ENCODE data around the gene EVI5L. TPM values are rescaled to one million over a fixed set of nuclear protein-coding genes. Genes with fewer than 3 reads are reported as not detected.

The EVI5L gene
- total and polyA plus RNA-seq, 2 donors (not counting 3 experiments of a cell fraction or from before 2014, with no cell fraction given), result 11.9 to 13.5 TPM

DNA sequence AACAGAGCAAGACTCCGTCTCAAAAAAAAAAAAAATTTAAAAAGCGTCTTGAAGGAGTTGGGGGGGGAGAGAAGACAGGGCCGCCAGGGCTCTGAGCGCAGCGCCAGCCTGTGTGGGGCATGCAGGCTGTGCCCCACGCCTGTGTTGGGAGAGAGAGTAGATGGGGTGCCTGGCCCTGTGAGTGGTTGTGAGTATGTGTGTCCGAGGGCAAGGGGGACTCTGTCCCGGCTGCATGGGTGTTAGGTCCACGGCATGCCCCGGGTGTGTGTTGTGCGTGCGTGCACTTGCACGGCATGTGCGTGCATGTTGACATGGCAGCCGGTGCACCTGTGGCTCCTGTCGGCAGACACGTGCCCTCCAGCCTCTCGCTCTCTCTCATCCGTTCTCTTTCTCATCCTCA is 77.1 kb downstream of the EVI5L start:
- TF ChIP-seq POLR2A (IDR thresholded peaks at IDR 0.05; ENCODE audit: low read depth, low read length), result no peak
- TF ChIP-seq MYC (IDR thresholded peaks at IDR 0.05; ENCODE audit: low read depth, low read length), result no peak
- no peak for TF ChIP-seq POLR2AphosphoS5 (IDR thresholded peaks at IDR 0.05; ENCODE audit: insufficient read depth, low read depth, low read length)
- TF ChIP-seq MAX (IDR thresholded peaks at IDR 0.05; ENCODE audit: insufficient read depth, insufficient read length), result no peak
- no peak for TF ChIP-seq FOS (IDR thresholded peaks at IDR 0.05; ENCODE audit: borderline replicate concordance, insufficient read depth, low read length)
- no peak for TF ChIP-seq EZH2 (IDR thresholded peaks at IDR 0.05; ENCODE audit: borderline replicate concordance, low read depth, low read length, severe bottlenecking)
- TF ChIP-seq JUN (IDR thresholded peaks at IDR 0.05; ENCODE audit: borderline replicate concordance, insufficient read depth, insufficient read length, low read depth), result no peak
- TF ChIP-seq GATA2 (IDR thresholded peaks at IDR 0.05; ENCODE audit: insufficient read depth, insufficient read length, low read depth, low read length), result no peak
- TF ChIP-seq, protein P1, sequence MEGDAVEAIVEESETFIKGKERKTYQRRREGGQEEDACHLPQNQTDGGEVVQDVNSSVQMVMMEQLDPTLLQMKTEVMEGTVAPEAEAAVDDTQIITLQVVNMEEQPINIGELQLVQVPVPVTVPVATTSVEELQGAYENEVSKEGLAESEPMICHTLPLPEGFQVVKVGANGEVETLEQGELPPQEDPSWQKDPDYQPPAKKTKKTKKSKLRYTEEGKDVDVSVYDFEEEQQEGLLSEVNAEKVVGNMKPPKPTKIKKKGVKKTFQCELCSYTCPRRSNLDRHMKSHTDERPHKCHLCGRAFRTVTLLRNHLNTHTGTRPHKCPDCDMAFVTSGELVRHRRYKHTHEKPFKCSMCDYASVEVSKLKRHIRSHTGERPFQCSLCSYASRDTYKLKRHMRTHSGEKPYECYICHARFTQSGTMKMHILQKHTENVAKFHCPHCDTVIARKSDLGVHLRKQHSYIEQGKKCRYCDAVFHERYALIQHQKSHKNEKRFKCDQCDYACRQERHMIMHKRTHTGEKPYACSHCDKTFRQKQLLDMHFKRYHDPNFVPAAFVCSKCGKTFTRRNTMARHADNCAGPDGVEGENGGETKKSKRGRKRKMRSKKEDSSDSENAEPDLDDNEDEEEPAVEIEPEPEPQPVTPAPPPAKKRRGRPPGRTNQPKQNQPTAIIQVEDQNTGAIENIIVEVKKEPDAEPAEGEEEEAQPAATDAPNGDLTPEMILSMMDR (IDR thresholded peaks at IDR 0.05; ENCODE audit: extremely low read depth in 1 of 2, insufficient read depth in 1 of 2, low read depth in 1 of 2, low read length in 2 of 2), result no peak
- Histone ChIP-seq H3K36me3 (ENCODE audit: control insufficient read depth in 2 of 2, extremely low read depth in 1 of 2, insufficient read depth in 2 of 2, low read length in 2 of 2) (peaks cover 0 to 21% of the 10 kb centered on the region in 2 experiments), H3K9me3 (replicated peaks; ENCODE audit: control insufficient read depth, insufficient read depth, low read length) (no peaks in the 10 kb centered on the region), H3K9me1 (replicated peaks; ENCODE audit: control insufficient read depth, extremely low read depth, insufficient read depth, low read length) (no peaks in the 10 kb centered on the region), H3K4me3 (replicated peaks in 1 of 3; ENCODE audit: insufficient read depth in 1 of 3, low read depth in 1 of 3, low read length in 3 of 3) (no peak overlapping the region), H4K20me1 (replicated peaks; ENCODE audit: control insufficient read depth, extremely low read depth, insufficient read depth, low read length) (no peaks in the 10 kb centered on the region), H3K9ac (replicated peaks; ENCODE audit: extremely low read depth, insufficient read depth, low read length) (no peak overlapping the region), H3K4me2 (ENCODE audit: insufficient read depth, low read length) (no peak overlapping the region), H2AFZ (ENCODE audit: low read depth, low read length) (no peak overlapping the region), H3K27me3 (ENCODE audit: control insufficient read depth in 2 of 2, insufficient read depth in 2 of 2, low read length in 2 of 2) (no peaks in the 10 kb centered on the region), H3K27ac (ENCODE audit: insufficient read depth, low read depth, low read length) (no peak overlapping the region), H3K79me2 (ENCODE audit: control insufficient read depth, insufficient read depth, low read length) (peaks cover 28% of the 10 kb centered on the region), H3K4me1 (ENCODE audit: control insufficient read depth, extremely low read depth, insufficient read depth, low read length) (peaks cover 16% of the 10 kb centered on the region)
- DNase-seq (ENCODE audit: low read depth, low spot score), result no peak
- ChIA-PET CTCF (interaction anchor here (1.0 kb wide), 1 partner anchor 11 kb away, joined by 4 read pairs; no protein-coding TSS in a partner anchor), POLR2A (interaction anchor here (0.7 kb wide), 1 partner anchor 13 kb away, joined by 4 read pairs; the partner anchor contains the start of gene SNAPC2)
- BruUV-seq (replicated peaks), result no TSS peak
- no peak for FAIRE-seq
- dilution Hi-C loops (cut with MboI; ENCODE audit: extremely low pct_ligation_motif_present, low sequenced_read_pairs) (no loop called here), intact Hi-C loops (cut with micrococcal nuclease) (no loop called here)

Measured in endothelial cell of umbilical vein (primary cell).